Measurements from ENCODE around the gene MAPK8. TPM values are rescaled to one million over a fixed set of nuclear protein-coding genes. Genes with fewer than 3 reads are reported as not detected.

MAPK8 gene
- total RNA-seq, 1 donor from 2014 or later = 47.4 TPM

DNA sequence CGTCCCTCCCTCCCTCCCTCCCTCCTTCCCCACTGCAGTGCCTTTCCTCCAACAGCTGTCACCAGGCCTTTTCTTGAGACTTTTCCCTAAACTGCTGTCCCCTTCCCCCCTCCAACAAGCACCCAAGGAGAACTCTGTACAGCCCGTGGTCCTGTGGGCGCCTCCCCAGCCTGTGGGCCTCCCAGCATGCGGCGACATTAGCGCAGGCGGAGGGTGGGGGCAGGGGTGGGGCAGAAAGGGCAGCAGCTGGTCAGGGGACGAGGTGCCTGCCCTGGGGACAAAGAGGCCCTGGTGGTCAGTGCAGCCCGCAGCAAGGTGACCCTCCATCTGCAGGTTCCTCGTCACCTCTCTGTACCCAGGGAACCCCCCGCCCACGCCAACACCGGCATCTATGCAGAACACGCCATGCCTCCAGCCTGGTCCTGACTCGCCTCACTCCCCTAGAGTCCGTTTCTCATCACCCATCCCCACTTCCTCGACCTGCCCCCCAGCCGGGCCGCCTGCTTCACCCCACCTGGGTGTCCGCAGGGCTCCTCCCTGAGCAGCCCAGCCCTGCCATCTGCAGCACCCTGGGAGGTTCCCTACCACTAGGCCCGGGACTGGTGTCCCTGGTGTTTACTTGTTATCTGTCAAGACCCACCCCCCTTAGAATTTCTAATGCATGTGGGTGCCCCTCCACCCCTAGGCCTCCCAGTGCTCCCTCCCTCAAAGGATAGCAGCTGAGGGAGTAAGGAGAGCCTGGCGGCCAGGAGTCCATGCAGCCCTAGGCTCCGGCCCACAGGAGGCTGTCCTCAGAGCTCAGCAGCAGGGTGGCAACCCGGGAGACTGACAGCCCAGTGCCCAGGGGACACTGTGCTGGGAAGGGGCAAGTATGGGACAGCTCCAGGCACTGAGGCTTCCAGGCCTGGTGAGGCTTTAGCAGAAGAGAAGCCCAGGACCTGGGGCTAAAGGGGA, 150.6 kb downstream of the MAPK8 start:
- no peaks in the 10 kb centered on the region for H3K9me3 ChIP-seq (ENCODE audit: insufficient read depth, low read depth, low read length)
- H3K27me3 ChIP-seq (ENCODE audit: insufficient read depth, low read length) = no peaks in the 10 kb centered on the region
- no peak overlapping the region for H3K4me2 ChIP-seq (ENCODE audit: low read length)
- Mint-ChIP-seq H3K36me3 (ENCODE audit: low read depth, unreplicated experiment) (no peaks in the 10 kb centered on the region), H3K4me1 (ENCODE audit: low read depth, unreplicated experiment) (peaks cover 3% of the 10 kb centered on the region), H3K27ac (ENCODE audit: unreplicated experiment) (no peak overlapping the region), H3K9me3 (ENCODE audit: unreplicated experiment) (peaks cover 2% of the 10 kb centered on the region), H3K27me3 (ENCODE audit: low read depth, unreplicated experiment) (peaks cover 11% of the 10 kb centered on the region), H3K4me3 (ENCODE audit: unreplicated experiment) (no peak overlapping the region)
- DNase-seq (ENCODE audit: low read depth) (no peak), FAIRE-seq (no peak)
- no peaks in the 10 kb centered on the region for H3K79me2 ChIP-seq (ENCODE audit: insufficient read depth, low read length)
- H3K36me3 ChIP-seq (ENCODE audit: insufficient read depth, low read length) = peaks cover 7% of the 10 kb centered on the region
- no peak overlapping the region for H3K27ac ChIP-seq (ENCODE audit: low read depth, low read length)
- no peak for TF ChIP-seq EZH2 (IDR thresholded peaks at IDR 0.05; ENCODE audit: insufficient read depth, low read length)
- TF ChIP-seq, protein P1, sequence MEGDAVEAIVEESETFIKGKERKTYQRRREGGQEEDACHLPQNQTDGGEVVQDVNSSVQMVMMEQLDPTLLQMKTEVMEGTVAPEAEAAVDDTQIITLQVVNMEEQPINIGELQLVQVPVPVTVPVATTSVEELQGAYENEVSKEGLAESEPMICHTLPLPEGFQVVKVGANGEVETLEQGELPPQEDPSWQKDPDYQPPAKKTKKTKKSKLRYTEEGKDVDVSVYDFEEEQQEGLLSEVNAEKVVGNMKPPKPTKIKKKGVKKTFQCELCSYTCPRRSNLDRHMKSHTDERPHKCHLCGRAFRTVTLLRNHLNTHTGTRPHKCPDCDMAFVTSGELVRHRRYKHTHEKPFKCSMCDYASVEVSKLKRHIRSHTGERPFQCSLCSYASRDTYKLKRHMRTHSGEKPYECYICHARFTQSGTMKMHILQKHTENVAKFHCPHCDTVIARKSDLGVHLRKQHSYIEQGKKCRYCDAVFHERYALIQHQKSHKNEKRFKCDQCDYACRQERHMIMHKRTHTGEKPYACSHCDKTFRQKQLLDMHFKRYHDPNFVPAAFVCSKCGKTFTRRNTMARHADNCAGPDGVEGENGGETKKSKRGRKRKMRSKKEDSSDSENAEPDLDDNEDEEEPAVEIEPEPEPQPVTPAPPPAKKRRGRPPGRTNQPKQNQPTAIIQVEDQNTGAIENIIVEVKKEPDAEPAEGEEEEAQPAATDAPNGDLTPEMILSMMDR (IDR thresholded peaks at IDR 0.05; ENCODE audit: insufficient read depth, low read depth, low read length) = no peak
- H2AFZ ChIP-seq (ENCODE audit: low read depth, low read length) = no peak overlapping the region
- no peak overlapping the region for H3K4me3 ChIP-seq (ENCODE audit: insufficient read depth, low read depth, low read length)
- H3K4me1 ChIP-seq (ENCODE audit: insufficient read depth, low read length) = no peaks in the 10 kb centered on the region
- no peak overlapping the region for H3K9ac ChIP-seq (ENCODE audit: low read length)
- peaks cover 58% of the 10 kb centered on the region for H4K20me1 ChIP-seq (ENCODE audit: insufficient read depth, low read length)

DNA sequence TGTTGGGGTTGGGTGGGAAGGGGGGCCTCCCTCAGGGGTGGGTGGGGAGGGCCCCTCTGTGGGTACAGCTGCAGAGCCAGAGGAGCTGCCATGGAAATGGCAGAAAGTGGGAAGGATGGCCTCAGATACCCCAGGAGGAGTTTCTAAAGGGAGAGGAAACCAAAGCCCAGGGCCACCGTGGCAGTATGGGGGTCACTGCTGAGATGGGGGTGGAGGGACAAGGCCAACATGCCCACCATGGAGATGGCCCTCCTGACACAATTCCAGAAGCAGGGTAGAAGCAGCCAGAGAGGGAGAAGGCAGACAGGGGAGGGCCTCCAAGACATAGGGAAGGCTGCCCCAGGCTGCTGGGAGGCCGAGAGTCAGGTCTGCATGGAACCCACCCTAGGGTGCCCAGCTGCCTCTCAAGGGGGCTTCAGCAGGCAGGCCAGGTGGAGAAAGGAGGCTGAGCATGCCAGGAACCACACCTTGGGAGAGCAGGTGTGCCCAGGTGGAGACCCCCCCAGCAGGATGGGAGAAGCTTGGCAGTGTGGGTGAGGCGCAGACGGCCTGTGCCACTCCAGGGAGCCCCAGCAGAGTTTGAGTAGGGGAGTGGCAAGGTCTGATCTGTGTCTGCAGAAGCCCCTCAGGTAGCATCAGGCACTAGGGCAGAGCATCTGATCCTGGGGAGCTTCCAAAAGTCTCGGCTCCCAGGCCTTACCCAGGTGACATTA, 151.6 kb downstream of the MAPK8 start:
- peaks cover 59% of the 10 kb centered on the region for H4K20me1 ChIP-seq (ENCODE audit: insufficient read depth, low read length)
- H3K9ac ChIP-seq (ENCODE audit: low read length) = no peak overlapping the region
- peaks cover 3% of the 10 kb centered on the region for H3K4me1 Mint-ChIP-seq (ENCODE audit: low read depth, unreplicated experiment)
- no peaks in the 10 kb centered on the region for H3K36me3 Mint-ChIP-seq (ENCODE audit: low read depth, unreplicated experiment)
- H3K4me3 ChIP-seq (ENCODE audit: insufficient read depth, low read depth, low read length) = no peak overlapping the region
- no peak overlapping the region for H2AFZ ChIP-seq (ENCODE audit: low read depth, low read length)
- TF ChIP-seq EZH2 (IDR thresholded peaks at IDR 0.05; ENCODE audit: insufficient read depth, low read length) = no peak
- TF ChIP-seq, protein P1 (IDR thresholded peaks at IDR 0.05; ENCODE audit: insufficient read depth, low read depth, low read length) = no peak
- no peaks in the 10 kb centered on the region for H3K9me3 ChIP-seq (ENCODE audit: insufficient read depth, low read depth, low read length)
- H3K36me3 ChIP-seq (ENCODE audit: insufficient read depth, low read length) = no peaks in the 10 kb centered on the region
- DNase-seq (ENCODE audit: low read depth) (no peak), FAIRE-seq (no peak)
- peaks cover 2% of the 10 kb centered on the region for H3K9me3 Mint-ChIP-seq (ENCODE audit: unreplicated experiment)
- no peak overlapping the region for H3K27ac ChIP-seq (ENCODE audit: low read depth, low read length)
- H3K4me1 ChIP-seq (ENCODE audit: insufficient read depth, low read length) = no peaks in the 10 kb centered on the region
- H3K27me3 Mint-ChIP-seq (ENCODE audit: low read depth, unreplicated experiment) = peaks cover 15% of the 10 kb centered on the region
- peaks cover 3% of the 10 kb centered on the region for H3K79me2 ChIP-seq (ENCODE audit: insufficient read depth, low read length)
- no peak overlapping the region for H3K4me2 ChIP-seq (ENCODE audit: low read length)
- H3K27me3 ChIP-seq (ENCODE audit: insufficient read depth, low read length) = no peaks in the 10 kb centered on the region
- H3K4me3 Mint-ChIP-seq (ENCODE audit: unreplicated experiment) = no peak overlapping the region
- no peak overlapping the region for H3K27ac Mint-ChIP-seq (ENCODE audit: unreplicated experiment)
